KBM-7 (cell line): Measurements from ENCODE around the gene ZNF728.
"Not testable (repeated sequence)": the region's sequence is repeated elsewhere in the genome, so short reads cannot be mapped to it uniquely, and the experiment has no call there.

Source experiments
- DNase-seq: peaks from one replicate; pipeline ENCODE4 v3.0.0-alpha.2; 2015
- in situ Hi-C: fragments of 300-500 bp; cut with MboI; formaldehyde crosslinking; loops from 2 replicates; pipeline ENCODE4 v1.14.3; 2020; ENCODE audit warnings: low sequenced_read_pairs, low pct_unique_long_range_greater_than_20kb, mixed read lengths

Gene ZNF728

GRCh38 chr19:23002690-23003422 is at the start of gene ZNF728:
Gene ZNF728, minus strand, starts transcription at chr19:23003176. Its CDS starts 146 bp downstream, at chr19:23003030.
- in situ Hi-C loops: no loop called here

GRCh38 chr19:23052349-23052748 is 49.4 kb upstream of the ZNF728 start:
- no peak for DNase-seq
- in situ Hi-C loops: no loop called here

More at GRCh38 chr19:23002690-23003422, at the start of gene ZNF728:
- no peak for DNase-seq

GRCh38 chr19:23049256-23049655 is 46.3 kb upstream of the ZNF728 start:
- in situ Hi-C loops: loop anchor here (10.0 kb wide), 1 partner anchor 774 kb away; no protein-coding TSS in a partner anchor
- no peak for DNase-seq

GRCh38 chr19:23046743-23047142 is 43.8 kb upstream of the ZNF728 start:
- no peak for DNase-seq
- in situ Hi-C loops: loop anchor here (10.0 kb wide), 1 partner anchor 772 kb away; no protein-coding TSS in a partner anchor

GRCh38 chr19:23033721-23034120 is 30.7 kb upstream of the ZNF728 start:
- in situ Hi-C loops: no loop called here
- no peak for DNase-seq

GRCh38 chr19:23015660-23016059 is 12.7 kb upstream of the ZNF728 start:
- in situ Hi-C loops: no loop called here
- DNase-seq: no peak

GRCh38 chr19:22994957-22995356 is 8.0 kb downstream of the ZNF728 start:
- in situ Hi-C loops, DNase-seq: not testable (repeated sequence)

GRCh38 chr19:22976248-22976647 is 26.7 kb downstream of the ZNF728 start:
- in situ Hi-C loops: no loop called here
- no peak for DNase-seq

- DNase-seq, in situ Hi-C loops: not testable (repeated sequence)
These were observed 27.3 kb downstream of the ZNF728 start for GRCh38 chr19:22975546-22976136.

GRCh38 chr19:22945560-22945959 is 57.4 kb downstream of the ZNF728 start:
- peak; percentile 12 for DNase-seq
- in situ Hi-C loops: no loop called here

GRCh38 chr19:22935151-22935550 is 67.8 kb downstream of the ZNF728 start:
- DNase-seq: no peak
- in situ Hi-C loops: loop anchor here (5.0 kb wide), 1 partner anchor 998 kb away; no protein-coding TSS in a partner anchor

- in situ Hi-C loops: not testable (repeated sequence)
These were observed 75.4 kb downstream of the ZNF728 start for GRCh38 chr19:22927576-22927975.

GRCh38 chr19:22925181-22925580 is 77.8 kb downstream of the ZNF728 start:
- in situ Hi-C loops, DNase-seq: not testable (repeated sequence)

More at GRCh38 chr19:22927576-22927975, 75.4 kb downstream of the ZNF728 start:
- DNase-seq: not testable (repeated sequence)
